ENCODE data around the gene SPTB. TPM values are rescaled to one million over a fixed set of nuclear protein-coding genes. Genes with fewer than 3 reads are reported as not detected.

The SPTB gene
- total RNA-seq, 1 donor from 2014 or later: 0.98 TPM

- H3K4me1 ChIP-seq: no peaks in the 10 kb centered on the region
- no peaks in the 10 kb centered on the region for H3K36me3 ChIP-seq
- DNase-seq (ENCODE audit: extremely low spot score in 2 of 2): no peak
- TF ChIP-seq CTCF (IDR thresholded peaks at IDR 0.05): no peak
- TF ChIP-seq POLR2A (IDR thresholded peaks at IDR 0.05): no peak
- TF ChIP-seq POLR2AphosphoS5 (IDR thresholded peaks at IDR 0.05; ENCODE audit: insufficient read depth in 1 of 2, low read depth in 1 of 2): no peak
- no peak overlapping the region for H3K27ac ChIP-seq
- no peaks in the 10 kb centered on the region for H3K9me3 ChIP-seq
- no peak overlapping the region for H3K4me3 ChIP-seq
- intact Hi-C loops (cut with DNase I): no loop called here
- H3K27me3 ChIP-seq: no peaks in the 10 kb centered on the region
Measured at GRCh38 chr14:64891173-64891838, 11.6 kb upstream of the SPTB start.

GRCh38 chr14:64889352-64889751 lies 9.6 kb upstream of the SPTB start:
- Histone ChIP-seq H3K4me1 (no peaks in the 10 kb centered on the region), H3K36me3 (no peaks in the 10 kb centered on the region), H3K4me3 (no peak overlapping the region), H3K27ac (no peak overlapping the region), H3K27me3 (no peaks in the 10 kb centered on the region), H3K9me3 (no peaks in the 10 kb centered on the region)
- intact Hi-C loops (cut with DNase I): no loop called here
- DNase-seq (ENCODE audit: extremely low spot score in 2 of 2): no peak
- TF ChIP-seq POLR2AphosphoS5 (IDR thresholded peaks at IDR 0.05; ENCODE audit: insufficient read depth in 1 of 2, low read depth in 1 of 2) (no peak), CTCF (IDR thresholded peaks at IDR 0.05) (no peak), POLR2A (IDR thresholded peaks at IDR 0.05) (no peak)

- Histone ChIP-seq H3K27me3 (no peaks in the 10 kb centered on the region), H3K27ac (no peak overlapping the region)
- intact Hi-C loops (cut with DNase I): no loop called here
Measured at GRCh38 chr14:64885559-64885958, 5.9 kb upstream of the SPTB start.

GRCh38 chr14:64880221-64881121 lies 764 bp upstream of the SPTB start:
- intact Hi-C loops (cut with DNase I): no loop called here
- DNase-seq (ENCODE audit: extremely low spot score in 2 of 2): no peak
- Histone ChIP-seq H3K27me3 (peaks cover 14% of the 10 kb centered on the region), H3K4me3 (peak overlapping the region; percentile 47 to 53), H3K9me3 (no peaks in the 10 kb centered on the region), H3K4me1 (peaks cover 17% of the 10 kb centered on the region), H3K27ac (no peak overlapping the region), H3K36me3 (no peaks in the 10 kb centered on the region)
- TF ChIP-seq POLR2AphosphoS5 (IDR thresholded peaks at IDR 0.05; ENCODE audit: insufficient read depth in 1 of 2, low read depth in 1 of 2): peak in 1 of 2 donors; percentile 20
- TF ChIP-seq CTCF (IDR thresholded peaks at IDR 0.05): no peak

More at GRCh38 chr14:64885559-64885958, 5.9 kb upstream of the SPTB start:
- TF ChIP-seq CTCF (IDR thresholded peaks at IDR 0.05): no peak
- TF ChIP-seq POLR2A (IDR thresholded peaks at IDR 0.05): no peak
- DNase-seq (ENCODE audit: extremely low spot score in 2 of 2): no peak
- H3K36me3 ChIP-seq: no peaks in the 10 kb centered on the region
- no peak overlapping the region for H3K4me3 ChIP-seq
- H3K9me3 ChIP-seq: no peaks in the 10 kb centered on the region
- H3K4me1 ChIP-seq: peaks cover 5% of the 10 kb centered on the region
